Astrocyte of the cerebellum (primary cell): ENCODE measurements around the gene ZDHHC24.

Experiments
- DNase-seq: peaks from one replicate; pipeline ENCODE4 v3.0.0-alpha.2; 2011; ENCODE audit warnings: low read depth
- H3K4me3 ChIP-seq: 2 replicates; pipeline ENCODE4 v1.5.1; 2011; ENCODE audit warnings: mild to moderate bottlenecking, low read depth, low read length, moderate library complexity
- CTCF ChIP-seq: IDR thresholded peaks from 2 replicates; pipeline ENCODE4 v1.5.1; 2012; ENCODE audit warnings: low read length, low read depth, moderate library complexity, mild to moderate bottlenecking; ENCODE audit errors: missing control alignments
- in situ Hi-C: cut with HindIII; loops from 2 replicates; pipeline ENCODE4 v1.10.0; 2017; ENCODE audit warnings: low sequenced_read_pairs

Gene ZDHHC24

GRCh38 chr11:66480117-66480938, 65.5 kb downstream of the ZDHHC24 start, which contains the start of gene DPP3:
Gene DPP3 (plus strand): TSS chr11:66480434. CDS start chr11:66482201, 1,767 bp downstream.
- no peak for TF ChIP-seq CTCF
- in situ Hi-C loops: no loop called here
- DNase-seq: peak; percentile 85

GRCh38 chr11:66479394-66480116, 66.3 kb downstream of the ZDHHC24 start:
- no peak for TF ChIP-seq CTCF
- DNase-seq: no peak
- in situ Hi-C loops: no loop called here
- H3K4me3 ChIP-seq: peak overlapping the region; percentile 62

More at GRCh38 chr11:66480117-66480938, 65.5 kb downstream of the ZDHHC24 start, which contains the start of gene DPP3:
- peak within 1 kb of the TSS; percentile 62 for H3K4me3 ChIP-seq

- no peak for DNase-seq
- in situ Hi-C loops: no loop called here
- peak overlapping the region; percentile 62 for H3K4me3 ChIP-seq
- peak; percentile 73 for TF ChIP-seq CTCF
Measured at GRCh38 chr11:66478729-66479393, 67.0 kb downstream of the ZDHHC24 start.

- in situ Hi-C loops: no loop called here
- no peak for DNase-seq
Measured at GRCh38 chr11:66477263-66478201, 68.3 kb downstream of the ZDHHC24 start.

GRCh38 chr11:66476841-66477251, 69.0 kb downstream of the ZDHHC24 start:
- in situ Hi-C loops: no loop called here
- no peak for DNase-seq
- no peak overlapping the region for H3K4me3 ChIP-seq
- TF ChIP-seq CTCF: no peak

More at GRCh38 chr11:66477263-66478201, 68.3 kb downstream of the ZDHHC24 start:
- no peak for TF ChIP-seq CTCF
- no peak overlapping the region for H3K4me3 ChIP-seq
